ENCODE measurements around the gene LIMS1. TPM values are rescaled to one million over a fixed set of nuclear protein-coding genes. Genes with fewer than 3 reads are reported as not detected.

The LIMS1 gene
- total RNA-seq, 1 donor from 2014 or later: 85.5 TPM

DNA sequence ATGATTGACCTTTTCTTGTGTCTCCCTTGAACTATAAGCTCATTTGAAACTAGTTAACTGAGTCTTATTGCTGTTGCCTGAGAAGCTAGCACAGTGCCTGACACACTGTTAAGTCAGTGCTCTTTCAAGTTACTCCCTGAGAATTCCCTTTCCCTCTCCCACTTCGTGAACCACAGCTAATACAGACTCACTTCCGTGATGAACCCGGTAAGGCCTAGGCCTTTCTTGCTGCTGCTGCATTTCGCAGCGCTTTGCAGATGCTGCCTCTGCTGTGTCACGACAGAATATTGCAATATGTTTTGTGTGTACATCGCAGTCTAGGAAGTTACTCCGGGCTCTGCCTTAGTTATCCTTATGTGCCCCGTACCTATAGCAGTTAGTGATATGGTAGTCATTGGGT lies 42.8 kb downstream of the LIMS1 start:
- ATAC-seq (no peak), DNase-seq (no peak)
- Histone ChIP-seq H3K27me3 (ENCODE audit: low read depth) (no peaks in the 10 kb centered on the region), H3K4me3 (no peak overlapping the region), H3K9me3 (no peaks in the 10 kb centered on the region), H3K36me3 (no peaks in the 10 kb centered on the region), H3K4me1 (peaks cover 41% of the 10 kb centered on the region), H3K27ac (no peak overlapping the region)
- TF ChIP-seq, protein P1, sequence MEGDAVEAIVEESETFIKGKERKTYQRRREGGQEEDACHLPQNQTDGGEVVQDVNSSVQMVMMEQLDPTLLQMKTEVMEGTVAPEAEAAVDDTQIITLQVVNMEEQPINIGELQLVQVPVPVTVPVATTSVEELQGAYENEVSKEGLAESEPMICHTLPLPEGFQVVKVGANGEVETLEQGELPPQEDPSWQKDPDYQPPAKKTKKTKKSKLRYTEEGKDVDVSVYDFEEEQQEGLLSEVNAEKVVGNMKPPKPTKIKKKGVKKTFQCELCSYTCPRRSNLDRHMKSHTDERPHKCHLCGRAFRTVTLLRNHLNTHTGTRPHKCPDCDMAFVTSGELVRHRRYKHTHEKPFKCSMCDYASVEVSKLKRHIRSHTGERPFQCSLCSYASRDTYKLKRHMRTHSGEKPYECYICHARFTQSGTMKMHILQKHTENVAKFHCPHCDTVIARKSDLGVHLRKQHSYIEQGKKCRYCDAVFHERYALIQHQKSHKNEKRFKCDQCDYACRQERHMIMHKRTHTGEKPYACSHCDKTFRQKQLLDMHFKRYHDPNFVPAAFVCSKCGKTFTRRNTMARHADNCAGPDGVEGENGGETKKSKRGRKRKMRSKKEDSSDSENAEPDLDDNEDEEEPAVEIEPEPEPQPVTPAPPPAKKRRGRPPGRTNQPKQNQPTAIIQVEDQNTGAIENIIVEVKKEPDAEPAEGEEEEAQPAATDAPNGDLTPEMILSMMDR (IDR thresholded peaks at IDR 0.05): no peak
- intact Hi-C loops (cut with DNase I): no loop called here

DNA sequence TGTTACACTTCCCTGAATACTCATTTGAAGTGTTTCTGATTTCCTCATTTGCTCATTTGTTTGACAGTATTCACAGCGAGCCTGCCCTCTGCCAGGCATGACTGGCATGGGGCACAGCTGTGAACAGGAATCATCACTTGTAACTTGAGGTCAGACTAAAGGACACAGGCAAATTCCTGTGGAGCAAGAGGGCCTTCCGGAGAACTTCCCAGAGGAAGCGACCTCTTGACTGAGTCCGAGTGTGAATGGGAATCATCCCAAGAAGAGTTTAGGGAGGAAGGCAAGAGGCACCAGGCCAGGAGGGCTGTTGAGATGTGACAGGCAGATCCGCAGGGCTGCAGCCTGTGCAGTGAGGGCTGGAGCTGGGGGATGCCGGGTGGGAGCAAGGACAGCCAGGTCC lies 45.4 kb downstream of the LIMS1 start:
- intact Hi-C loops (cut with DNase I): no loop called here
- no peak overlapping the region for H3K27ac ChIP-seq
- TF ChIP-seq, protein P1 (IDR thresholded peaks at IDR 0.05): no peak
- DNase-seq: no peak
- H3K36me3 ChIP-seq: no peaks in the 10 kb centered on the region
- peaks cover 35% of the 10 kb centered on the region for H3K4me1 ChIP-seq
- no peak overlapping the region for H3K4me3 ChIP-seq
- no peaks in the 10 kb centered on the region for H3K9me3 ChIP-seq
- no peaks in the 10 kb centered on the region for H3K27me3 ChIP-seq (ENCODE audit: low read depth)
- ATAC-seq: peak; percentile 39 to 62

DNA sequence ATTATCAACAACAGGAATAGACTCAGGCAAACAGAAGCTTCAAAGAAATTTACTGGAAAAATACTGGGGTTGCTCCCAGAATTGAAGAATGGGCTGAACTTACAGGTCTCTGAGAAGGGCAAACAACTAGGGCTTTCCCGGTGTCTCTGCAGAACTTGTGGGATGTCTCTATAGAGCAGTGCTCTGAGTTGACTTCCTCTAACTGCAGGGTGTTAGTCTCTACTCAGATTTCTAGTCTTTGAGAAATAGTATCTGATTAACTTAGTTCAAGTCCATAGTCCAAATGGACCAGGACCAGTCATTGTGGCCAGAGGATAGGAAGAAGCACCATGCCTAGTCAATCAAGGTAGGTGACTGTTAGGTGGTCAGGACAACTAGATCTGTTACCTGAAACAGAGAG lies 45.8 kb downstream of the LIMS1 start:
- TF ChIP-seq, protein P1 (IDR thresholded peaks at IDR 0.05): no peak
- H3K4me3 ChIP-seq: no peak overlapping the region
- H3K4me1 ChIP-seq: peaks cover 36% of the 10 kb centered on the region
- DNase-seq: no peak
- no peaks in the 10 kb centered on the region for H3K27me3 ChIP-seq (ENCODE audit: low read depth)
- H3K27ac ChIP-seq: no peak overlapping the region
- intact Hi-C loops (cut with DNase I): no loop called here
- ATAC-seq: no peak
- H3K9me3 ChIP-seq: no peaks in the 10 kb centered on the region
- no peaks in the 10 kb centered on the region for H3K36me3 ChIP-seq

DNA sequence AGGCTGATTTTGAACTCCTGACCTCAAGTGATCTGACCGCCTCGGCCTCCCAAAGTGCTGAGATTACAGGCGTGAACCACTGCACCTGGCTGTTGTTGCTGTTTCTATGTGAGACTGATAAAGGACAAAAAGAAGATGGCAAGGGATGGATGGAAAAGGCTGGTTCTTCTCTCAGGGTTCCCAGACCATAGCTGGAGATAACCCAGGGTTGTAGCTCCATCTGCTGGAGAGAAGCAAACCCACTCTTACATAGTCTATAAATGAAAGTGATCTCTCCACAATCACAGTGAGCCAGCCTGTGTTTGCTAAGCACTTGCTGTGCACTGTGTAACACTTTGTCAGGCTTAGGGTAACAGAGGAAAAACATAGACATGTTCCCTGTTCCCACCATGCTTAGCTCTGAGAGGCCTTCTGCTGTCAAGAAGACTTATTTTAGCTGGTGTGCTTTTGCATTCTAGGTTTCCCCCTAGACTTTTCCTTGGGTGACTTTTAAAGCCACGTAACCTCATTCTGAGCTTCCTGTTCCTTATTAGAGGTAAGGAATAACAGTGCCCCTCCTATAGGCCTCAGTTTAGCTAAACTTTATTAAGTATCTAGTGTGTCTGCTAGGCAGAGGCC lies 49.7 kb downstream of the LIMS1 start:
- Histone ChIP-seq H3K27ac (peak overlapping the region; percentile 29), H3K4me3 (no peak overlapping the region), H3K36me3 (no peaks in the 10 kb centered on the region), H3K9me3 (no peaks in the 10 kb centered on the region), H3K27me3 (ENCODE audit: low read depth) (no peaks in the 10 kb centered on the region), H3K4me1 (peaks cover 69% of the 10 kb centered on the region)
- ATAC-seq: peak; percentile 91 to 93
- no peak for DNase-seq
- TF ChIP-seq, protein P1 (IDR thresholded peaks at IDR 0.05): peak; percentile 84
- intact Hi-C loops (cut with DNase I): no loop called here

DNA sequence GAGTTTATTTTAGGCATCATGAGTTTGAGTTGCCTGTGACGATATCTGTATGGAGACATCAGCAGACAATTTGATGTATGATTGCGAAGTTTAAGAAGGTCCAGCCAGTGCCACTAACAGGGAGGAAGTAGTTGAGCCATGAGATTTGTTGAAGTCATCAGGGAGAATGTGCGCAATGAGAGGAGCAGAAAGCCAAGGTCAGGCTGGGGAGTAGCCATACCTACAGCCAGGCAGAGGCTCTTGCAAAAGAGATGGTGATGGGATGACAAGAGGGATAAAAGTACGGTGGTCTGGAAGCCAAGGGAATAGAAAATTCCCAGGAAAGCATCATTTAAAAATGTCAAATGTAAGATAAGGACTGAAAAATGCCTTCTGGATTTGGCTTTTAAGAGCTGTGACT lies 51.2 kb downstream of the LIMS1 start:
- Histone ChIP-seq H3K4me3 (no peak overlapping the region), H3K36me3 (no peaks in the 10 kb centered on the region), H3K27me3 (ENCODE audit: low read depth) (no peaks in the 10 kb centered on the region), H3K27ac (no peak overlapping the region), H3K9me3 (no peaks in the 10 kb centered on the region), H3K4me1 (peaks cover 69% of the 10 kb centered on the region)
- intact Hi-C loops (cut with DNase I): no loop called here
- ATAC-seq (peak in 1 of 2 donors; percentile 9), DNase-seq (no peak)
- TF ChIP-seq, protein P1 (IDR thresholded peaks at IDR 0.05): no peak

Measured in lower lobe of right lung (tissue), 2 donors.